Fibroblast of lung (primary cell): ENCODE data around the gene OR52E8. TPM values are rescaled to one million over a fixed set of nuclear protein-coding genes. Genes with fewer than 3 reads are reported as not detected.
A peak's percentile ranks its signal among the peaks of the same experiment; 100 is the strongest.

Source experiments
- DNase-seq, 2 donors: peaks; one replicate each; pipeline versions ENCODE4 v3.0.0 to v3.0.0-alpha.2; 2010; ENCODE audit warnings: low read depth in 2 of 2
- H2AFZ ChIP-seq: 2 replicates; pipeline ENCODE4 v1.5.1; 2012; ENCODE audit warnings: low read length, control low read depth, inconsistent platforms
- H3K27ac ChIP-seq: 2 replicates; pipeline ENCODE4 v1.5.1; 2011; ENCODE audit warnings: low read length, control low read depth; ENCODE audit not compliant: insufficient read depth
- H3K27me3 ChIP-seq: 2 replicates; pipeline ENCODE4 v1.5.1; 2011; ENCODE audit warnings: mild to moderate bottlenecking, low read length; ENCODE audit not compliant: control insufficient read depth, insufficient read depth
- H3K36me3 ChIP-seq: 2 replicates; pipeline ENCODE4 v1.5.1; 2011; ENCODE audit warnings: low read length; ENCODE audit not compliant: control insufficient read depth, insufficient read depth
- H3K4me1 ChIP-seq: 2 replicates; pipeline ENCODE4 v1.5.1; 2011; ENCODE audit warnings: low read length; ENCODE audit not compliant: control insufficient read depth, insufficient read depth; ENCODE audit errors: extremely low read depth
- H3K4me2 ChIP-seq: 2 replicates; pipeline ENCODE4 v1.5.1; 2011; ENCODE audit warnings: low read length, control low read depth; ENCODE audit not compliant: insufficient read depth; ENCODE audit errors: extremely low read depth
- H3K4me3 ChIP-seq, 4 experiments: fragments of 200-600 bp in 1 of 4; sonication (generic) in 1 of 4; replicated peaks in 1 of 4; 2 replicates each; pipeline ENCODE4 v1.5.1; 2011 to 2016; ENCODE audit warnings: low read length in 4 of 4, low read depth in 3 of 4, mild to moderate bottlenecking in 3 of 4, control low read depth in 2 of 4, inconsistent platforms in 1 of 4, mixed read lengths in 1 of 4; ENCODE audit not compliant: insufficient read depth in 1 of 4; ENCODE audit errors: control extremely low read depth in 1 of 4
- H3K79me2 ChIP-seq: 2 replicates; pipeline ENCODE4 v1.5.1; 2012; ENCODE audit warnings: mild to moderate bottlenecking, low read length, inconsistent platforms; ENCODE audit not compliant: control insufficient read depth, insufficient read depth
- H3K9ac ChIP-seq: 2 replicates; pipeline ENCODE4 v1.5.1; 2011; ENCODE audit warnings: mild to moderate bottlenecking, low read length, control low read depth; ENCODE audit not compliant: insufficient read depth
- H3K9me3 ChIP-seq: 2 replicates; pipeline ENCODE4 v1.5.1; 2012; ENCODE audit warnings: low read depth, low read length; ENCODE audit not compliant: control insufficient read depth, insufficient read depth
- H4K20me1 ChIP-seq: 2 replicates; pipeline ENCODE4 v1.5.1; 2011; ENCODE audit warnings: low read length; ENCODE audit not compliant: control insufficient read depth, insufficient read depth; ENCODE audit errors: extremely low read depth
- CTCF ChIP-seq, 2 donors: IDR thresholded peaks in 1 of 2; conservative IDR thresholded peaks in 1 of 2; 1 replicate in 1 of 2; 2 replicates in 1 of 2; pipeline ENCODE4 v1.5.1; 2011 to 2012; ENCODE audit warnings: low read length in 2 of 2, control low read depth in 1 of 2, inconsistent platforms in 1 of 2, low read depth in 1 of 2, mild to moderate bottlenecking in 1 of 2
- EZH2 ChIP-seq: IDR thresholded peaks from 2 replicates; pipeline ENCODE4 v1.5.1; 2012; ENCODE audit warnings: low read length, control low read depth, mild to moderate bottlenecking; ENCODE audit errors: missing control alignments
- polyA plus RNA-seq, 2 donors: library from polyadenylated mRNA; depleted of rRNA in 1 of 2; stranded (reverse) in 1 of 2; unstranded in 1 of 2; fragments of >200 nt; gene quantifications; 2 replicates each; pipeline ENCODE4 v1.2.1, GENCODE V29; 2011 to 2012; ENCODE audit warnings: missing spikeins in 1 of 2
- total RNA-seq: library from RNA; depleted of rRNA; stranded (reverse); fragments of >200 nt; gene quantifications from 2 replicates; pipeline ENCODE4 v1.2.1, GENCODE V29; 2014

The OR52E8 gene
- total and polyA plus RNA-seq, 2 donors (not counting 1 experiment from before 2014, with no cell fraction given): not detected

GRCh38 chr11:5833446-5833845, 24.0 kb downstream of the OR52E8 start:
- no peak for DNase-seq
- no peak overlapping the region for H3K27ac ChIP-seq
- no peaks in the 10 kb centered on the region for H4K20me1 ChIP-seq
- H2AFZ ChIP-seq: no peak overlapping the region
- H3K9ac ChIP-seq: no peak overlapping the region
- H3K4me2 ChIP-seq: no peak overlapping the region
- H3K79me2 ChIP-seq: no peaks in the 10 kb centered on the region
- H3K9me3 ChIP-seq: no peaks in the 10 kb centered on the region
- H3K4me1 ChIP-seq: no peaks in the 10 kb centered on the region
- TF ChIP-seq CTCF (conservative IDR thresholded peaks at IDR 0.05 in 1 of 2, IDR thresholded peaks at IDR 0.05 in 1 of 2; ENCODE audit: low read depth in 1 of 2, low read length in 2 of 2): no peak
- no peak for TF ChIP-seq EZH2
- H3K27me3 ChIP-seq: no peaks in the 10 kb centered on the region
- no peaks in the 10 kb centered on the region for H3K36me3 ChIP-seq
- H3K4me3 ChIP-seq: no peak overlapping the region

GRCh38 chr11:5831196-5831829, 26.2 kb downstream of the OR52E8 start:
- H2AFZ ChIP-seq: no peak overlapping the region
- no peak overlapping the region for H3K27ac ChIP-seq
- no peak for DNase-seq
- H3K9ac ChIP-seq: no peak overlapping the region
- TF ChIP-seq EZH2 (no peak), CTCF (conservative IDR thresholded peaks at IDR 0.05 in 1 of 2, IDR thresholded peaks at IDR 0.05 in 1 of 2; ENCODE audit: low read depth in 1 of 2, low read length in 2 of 2) (no peak)
- no peak overlapping the region for H3K4me3 ChIP-seq
- H4K20me1 ChIP-seq: no peaks in the 10 kb centered on the region
- no peak overlapping the region for H3K4me2 ChIP-seq
- no peaks in the 10 kb centered on the region for H3K36me3 ChIP-seq
- no peaks in the 10 kb centered on the region for H3K27me3 ChIP-seq
- H3K4me1 ChIP-seq: no peaks in the 10 kb centered on the region
- no peaks in the 10 kb centered on the region for H3K79me2 ChIP-seq
- H3K9me3 ChIP-seq: no peaks in the 10 kb centered on the region

GRCh38 chr11:5818245-5818886, 39.1 kb downstream of the OR52E8 start:
- Histone ChIP-seq H4K20me1 (no peaks in the 10 kb centered on the region), H3K9ac (no peak overlapping the region), H3K4me1 (no peaks in the 10 kb centered on the region), H3K4me2 (no peak overlapping the region), H2AFZ (peak overlapping the region; percentile 36), H3K27me3 (no peaks in the 10 kb centered on the region), H3K9me3 (no peaks in the 10 kb centered on the region), H3K79me2 (no peaks in the 10 kb centered on the region), H3K27ac (no peak overlapping the region), H3K4me3 (peak overlapping the region in 1 of 4 experiments; percentile 27), H3K36me3 (no peaks in the 10 kb centered on the region)
- TF ChIP-seq EZH2: no peak
- TF ChIP-seq CTCF (conservative IDR thresholded peaks at IDR 0.05 in 1 of 2, IDR thresholded peaks at IDR 0.05 in 1 of 2; ENCODE audit: low read depth in 1 of 2, low read length in 2 of 2): no peak
- DNase-seq: no peak
